HCT116 (cell line): ENCODE measurements around the gene NOS1. TPM values are rescaled to one million over a fixed set of nuclear protein-coding genes. Genes with fewer than 3 reads are reported as not detected.

Experiments
- ATAC-seq: fragments of 200-7000 bp; cut with Tn5 transposase; 2 replicates; pipeline ENCODE4 v1.9.1; 2020; ENCODE audit warnings: mild to moderate bottlenecking, moderate library complexity
- BruUV-seq: library from RNA; stranded (reverse); fragments of 400-500 nt; replicated peaks from 2 replicates; lab custom pipeline; 2021; lab: Mats Ljungman, UMichigan
- CTCF ChIA-PET: fragments of 300-600 bp; sonication (Branson Sonifier 250); formaldehyde crosslinking; loops from one replicate; lab custom pipeline; 2021; ENCODE audit warnings: antibody characterized with exemption; lab: Charles Lee
- POLR2A ChIA-PET: fragments of 300-600, 350-600 bp; sonication (Branson Sonifier 250); formaldehyde crosslinking; loops from one replicate; lab custom pipeline; 2021; ENCODE audit warnings: antibody characterized with exemption; lab: Charles Lee
- RAD21 ChIA-PET, 2 experiments: fragments of 300-600 bp; sonication (Branson Sonifier 250); formaldehyde crosslinking; loops; one replicate each; lab custom pipeline; 2023; ENCODE audit warnings: low total read pairs in 2 of 2; ENCODE audit not compliant: uncharacterized antibody in 2 of 2, unreplicated experiment in 2 of 2, low non-redundant PET in 1 of 2; lab: Charles Lee
- DNase-seq: peaks from one replicate; pipeline ENCODE4 v3.0.0-alpha.2; 2010; ENCODE audit warnings: low read depth, low spot score
- H2AFZ ChIP-seq: fragments of 200-600 bp; shearing (Covaris generic), sonication (generic); 2 replicates; pipeline ENCODE4 v1.6.1; 2017; ENCODE audit warnings: low read depth, mixed run types, mixed read lengths, antibody characterized with exemption, low read length; ENCODE audit not compliant: poor library complexity, severe bottlenecking
- H3K27ac ChIP-seq: 2 replicates; pipeline ENCODE4 v1.5.1; 2012; ENCODE audit warnings: low read depth, low read length
- H3K27me3 ChIP-seq: fragments of 200-600 bp; sonication (generic); 2 replicates; pipeline ENCODE4 v1.6.1; 2016; ENCODE audit warnings: mixed run types, low read length, mixed read lengths; ENCODE audit not compliant: insufficient read depth
- H3K36me3 ChIP-seq, 2 experiments: fragments of 200-500 bp in 1 of 2; fragments of 200-600 bp in 1 of 2; sonication (Bioruptor generic) in 1 of 2; sonication (generic) in 1 of 2; 2 replicates each; pipeline versions ENCODE4 v1.5.1 to v1.6.1; 2014 to 2016; ENCODE audit warnings: low read length in 2 of 2, inconsistent platforms in 1 of 2, mixed read lengths in 1 of 2, mixed run types in 1 of 2; ENCODE audit not compliant: insufficient read depth in 2 of 2, control insufficient read depth in 1 of 2
- H3K4me1 ChIP-seq, 2 experiments: fragments of 200-600 bp in 1 of 2; sonication (generic) in 1 of 2; 2 replicates each; pipeline versions ENCODE4 v1.5.1 to v1.6.1; 2012 to 2017; ENCODE audit warnings: low read length in 2 of 2, inconsistent platforms in 1 of 2, mild to moderate bottlenecking in 1 of 2, mixed read lengths in 1 of 2, mixed run types in 1 of 2, moderate library complexity in 1 of 2; ENCODE audit not compliant: insufficient read depth in 2 of 2, control insufficient read depth in 1 of 2
- H3K4me2 ChIP-seq: fragments of 200-600 bp; sonication (generic); 2 replicates; pipeline ENCODE4 v1.6.1; 2017; ENCODE audit warnings: mixed run types, low read length, mixed read lengths
- H3K4me3 ChIP-seq, 2 experiments: fragments of 200-600 bp in 1 of 2; sonication (generic) in 1 of 2; replicated peaks in 1 of 2; 2 replicates each; pipeline ENCODE4 v1.5.1; 2011 to 2016; ENCODE audit warnings: low read length in 2 of 2, control low read depth in 1 of 2, low read depth in 1 of 2, mild to moderate bottlenecking in 1 of 2, mixed read lengths in 1 of 2, mixed run types in 1 of 2
- H3K79me2 ChIP-seq: fragments of 200-600 bp; sonication (generic); 2 replicates; pipeline ENCODE4 v1.6.1; 2017; ENCODE audit warnings: mild to moderate bottlenecking, mixed run types, low read length, moderate library complexity, mixed read lengths; ENCODE audit not compliant: insufficient read depth
- H3K9ac ChIP-seq: fragments of 200-600 bp; sonication (generic); 2 replicates; pipeline ENCODE4 v1.6.1; 2016; ENCODE audit warnings: low read length, mixed read lengths
- H3K9me2 ChIP-seq: fragments of 200-600 bp; sonication (generic), shearing (Covaris generic); 2 replicates; pipeline ENCODE4 v1.6.1; 2017; ENCODE audit warnings: mixed run types, mild to moderate bottlenecking, moderate library complexity; ENCODE audit not compliant: insufficient read depth
- H3K9me3 ChIP-seq, 2 experiments: fragments of 200-500 bp in 1 of 2; fragments of 200-600 bp in 1 of 2; sonication (Bioruptor generic) in 1 of 2; sonication (generic) in 1 of 2; 2 replicates each; pipeline ENCODE4 v1.6.1; 2014 to 2017; ENCODE audit warnings: low read length in 2 of 2, mixed read lengths in 2 of 2, inconsistent platforms in 1 of 2, low read depth in 1 of 2, mild to moderate bottlenecking in 1 of 2, mixed run types in 1 of 2, moderate library complexity in 1 of 2; ENCODE audit not compliant: control insufficient read depth in 1 of 2, insufficient read depth in 1 of 2
- H4K20me1 ChIP-seq: fragments of 200-600 bp; sonication (generic), shearing (Covaris generic); 2 replicates; pipeline ENCODE4 v1.6.1; 2017; ENCODE audit warnings: mixed run types, mild to moderate bottlenecking, moderate library complexity; ENCODE audit not compliant: insufficient read depth
- ZBTB33 ChIP-seq: IDR thresholded peaks from 2 replicates; pipeline ENCODE4 v1.6.1; 2011; ENCODE audit warnings: mild to moderate bottlenecking, low read length, moderate library complexity; ENCODE audit not compliant: insufficient replicate concordance; ENCODE audit errors: extremely low read depth
- intact Hi-C: fragments of 100-400 bp; cut with micrococcal nuclease; formaldehyde crosslinking; loops from 2 replicates; pipeline ENCODE4 v1.10.0; 2022
- total RNA-seq: library from RNA; stranded (reverse); gene quantifications from one replicate; pipeline ENCODE4 v1.2.1, GENCODE V29; 2021; ENCODE audit not compliant: unreplicated experiment
- TF ChIP-seq, protein P1 (sequence below), 3 experiments: fragments of 200-600 bp in 1 of 3; sonication (generic) in 1 of 3; IDR thresholded peaks in 2 of 3; conservative IDR thresholded peaks in 1 of 3; 2 replicates each; pipeline ENCODE4 v1.5.1; 2012 to 2017; ENCODE audit warnings: low read depth in 2 of 3, low read length in 2 of 3, antibody characterized with exemption in 1 of 3, borderline replicate concordance in 1 of 3, control low read depth in 1 of 3, mild to moderate bottlenecking in 1 of 3, mixed read lengths in 1 of 3, mixed run types in 1 of 3, moderate library complexity in 1 of 3; ENCODE audit not compliant: insufficient read depth in 1 of 3

NOS1 gene
- total RNA-seq, 1 experiment from 2014 or later = 0.22 TPM

GRCh38 chr12:117277875-117278274 is 83.6 kb downstream of the NOS1 start:
- BruUV-seq = no TSS peak
- H4K20me1 ChIP-seq = no peaks in the 10 kb centered on the region
- RAD21 ChIA-PET = no interaction called here
- no peaks in the 10 kb centered on the region for H3K36me3 ChIP-seq
- TF ChIP-seq, protein P1, sequence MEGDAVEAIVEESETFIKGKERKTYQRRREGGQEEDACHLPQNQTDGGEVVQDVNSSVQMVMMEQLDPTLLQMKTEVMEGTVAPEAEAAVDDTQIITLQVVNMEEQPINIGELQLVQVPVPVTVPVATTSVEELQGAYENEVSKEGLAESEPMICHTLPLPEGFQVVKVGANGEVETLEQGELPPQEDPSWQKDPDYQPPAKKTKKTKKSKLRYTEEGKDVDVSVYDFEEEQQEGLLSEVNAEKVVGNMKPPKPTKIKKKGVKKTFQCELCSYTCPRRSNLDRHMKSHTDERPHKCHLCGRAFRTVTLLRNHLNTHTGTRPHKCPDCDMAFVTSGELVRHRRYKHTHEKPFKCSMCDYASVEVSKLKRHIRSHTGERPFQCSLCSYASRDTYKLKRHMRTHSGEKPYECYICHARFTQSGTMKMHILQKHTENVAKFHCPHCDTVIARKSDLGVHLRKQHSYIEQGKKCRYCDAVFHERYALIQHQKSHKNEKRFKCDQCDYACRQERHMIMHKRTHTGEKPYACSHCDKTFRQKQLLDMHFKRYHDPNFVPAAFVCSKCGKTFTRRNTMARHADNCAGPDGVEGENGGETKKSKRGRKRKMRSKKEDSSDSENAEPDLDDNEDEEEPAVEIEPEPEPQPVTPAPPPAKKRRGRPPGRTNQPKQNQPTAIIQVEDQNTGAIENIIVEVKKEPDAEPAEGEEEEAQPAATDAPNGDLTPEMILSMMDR (IDR thresholded peaks at IDR 0.05 in 2 of 3, conservative IDR thresholded peaks at IDR 0.05 in 1 of 3; ENCODE audit: borderline replicate concordance in 1 of 3, insufficient read depth in 1 of 3, low read depth in 2 of 3, low read length in 2 of 3) = no peak
- H3K4me1 ChIP-seq = no peaks in the 10 kb centered on the region
- intact Hi-C loops = no loop called here
- no peaks in the 10 kb centered on the region for H3K9me2 ChIP-seq
- CTCF ChIA-PET = interaction anchor here (1.4 kb wide), 1 partner anchor 8 kb away, joined by 3 read pairs; no protein-coding TSS in a partner anchor
- no peak overlapping the region for H3K4me2 ChIP-seq
- ATAC-seq (peak; percentile 70), DNase-seq (no peak)
- no peak overlapping the region for H3K4me3 ChIP-seq
- no peak overlapping the region for H3K9ac ChIP-seq
- POLR2A ChIA-PET = no interaction called here
- H3K79me2 ChIP-seq = no peaks in the 10 kb centered on the region
- H3K27ac ChIP-seq = no peak overlapping the region
- H3K9me3 ChIP-seq = no peaks in the 10 kb centered on the region
- no peak overlapping the region for H2AFZ ChIP-seq
- H3K27me3 ChIP-seq = no peaks in the 10 kb centered on the region

DNA sequence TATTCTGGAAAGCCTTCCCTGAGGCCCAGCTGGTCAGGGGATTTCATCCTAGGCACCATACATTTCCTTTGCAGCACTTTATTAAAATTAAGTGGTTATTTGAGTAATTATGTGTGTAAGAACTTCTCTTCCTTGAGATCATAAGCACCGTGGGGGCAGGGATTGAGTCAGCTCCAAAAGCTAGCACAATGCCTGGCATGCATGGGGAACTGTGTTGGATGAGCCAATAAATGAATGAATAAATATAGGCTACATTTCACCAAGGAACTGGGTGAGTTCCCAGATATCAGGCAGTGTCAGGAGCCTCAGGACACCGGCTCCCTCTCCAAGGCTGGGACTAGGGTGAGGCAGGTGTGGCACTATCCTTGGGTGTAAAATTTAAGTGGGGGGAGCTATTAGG is 88.3 kb downstream of the NOS1 start:
- ATAC-seq = no peak
- Histone ChIP-seq H3K36me3 (no peaks in the 10 kb centered on the region), H3K9me3 (no peaks in the 10 kb centered on the region), H3K4me3 (no peak overlapping the region), H3K27ac (no peak overlapping the region), H2AFZ (no peak overlapping the region), H3K9me2 (no peaks in the 10 kb centered on the region), H3K4me2 (no peak overlapping the region)
- CTCF ChIA-PET = no interaction called here
- RAD21 ChIA-PET = no interaction called here
- TF ChIP-seq ZBTB33 = no peak
- TF ChIP-seq, all 23 proteins: peak for 0
- Histone ChIP-seq H4K20me1 (no peaks in the 10 kb centered on the region), H3K27me3 (no peaks in the 10 kb centered on the region), H3K79me2 (no peaks in the 10 kb centered on the region), H3K9ac (no peak overlapping the region), H3K4me1 (no peaks in the 10 kb centered on the region)
- POLR2A ChIA-PET = no interaction called here
- no TSS peak for BruUV-seq
- DNase-seq = no peak
- intact Hi-C loops = no loop called here
